Endothelial cell of umbilical vein (primary cell): ENCODE data around the gene EVC. TPM values are rescaled to one million over a fixed set of nuclear protein-coding genes. Genes with fewer than 3 reads are reported as not detected.

Experiments used
- BruUV-seq: library from RNA; stranded (reverse); fragments of 400-500 nt; replicated peaks from 2 replicates; lab custom pipeline; 2021; lab: Mats Ljungman, UMichigan
- CTCF ChIA-PET: fragments of 300-600, 350-600 bp; sonication (Branson Sonifier 250); formaldehyde crosslinking; loops from one replicate; lab custom pipeline; 2021; ENCODE audit warnings: antibody characterized with exemption, inconsistent platforms; lab: Charles Lee
- POLR2A ChIA-PET: fragments of 300-600, 350-600 bp; sonication (Branson Sonifier 250); formaldehyde crosslinking; loops from one replicate; lab custom pipeline; 2021; ENCODE audit warnings: antibody characterized with exemption, inconsistent platforms; lab: Charles Lee
- DNase-seq: peaks from one replicate; pipeline ENCODE4 v3.0.0-alpha.2; 2011; ENCODE audit warnings: low read depth, low spot score
- FAIRE-seq: peaks from 2 replicates; lab custom pipeline; 2011; peaks lifted over from hg19 to GRCh38; lab: Jason Lieb, UNC
- H2AFZ ChIP-seq: 2 replicates; pipeline ENCODE4 v1.6.0; 2012; ENCODE audit warnings: low read depth, low read length, control low read depth, inconsistent platforms
- H3K27ac ChIP-seq: 2 replicates; pipeline ENCODE4 v1.5.1; 2011; ENCODE audit warnings: low read depth, mild to moderate bottlenecking, control low read depth, low read length, moderate library complexity; ENCODE audit not compliant: insufficient read depth
- H3K27me3 ChIP-seq, 2 experiments: 2 replicates each; pipeline versions ENCODE4 v1.6.0 to v1.6.1; 2011; ENCODE audit warnings: low read length in 2 of 2, mixed read lengths in 1 of 2; ENCODE audit not compliant: control insufficient read depth in 2 of 2, insufficient read depth in 2 of 2
- H3K36me3 ChIP-seq, 2 experiments: 2 replicates in 1 of 2; 3 replicates in 1 of 2; pipeline ENCODE4 v1.5.1; 2011; ENCODE audit warnings: low read length in 2 of 2, mild to moderate bottlenecking in 1 of 2, moderate library complexity in 1 of 2; ENCODE audit not compliant: control insufficient read depth in 2 of 2, insufficient read depth in 2 of 2; ENCODE audit errors: extremely low read depth in 1 of 2
- H3K4me1 ChIP-seq: 3 replicates; pipeline ENCODE4 v1.5.1; 2011; ENCODE audit warnings: mild to moderate bottlenecking, low read length; ENCODE audit not compliant: control insufficient read depth, insufficient read depth; ENCODE audit errors: extremely low read depth
- H3K4me2 ChIP-seq: 2 replicates; pipeline ENCODE4 v1.6.1; 2011; ENCODE audit warnings: low read length, control low read depth, mixed read lengths; ENCODE audit not compliant: insufficient read depth
- H3K4me3 ChIP-seq, 3 experiments: fragments of 200-600 bp in 1 of 3; sonication (generic), shearing (Covaris generic) in 1 of 3; replicated peaks in 1 of 3; 2 replicates each; pipeline ENCODE4 v1.5.1; 2011 to 2016; ENCODE audit warnings: control low read depth in 3 of 3, low read length in 3 of 3, mild to moderate bottlenecking in 2 of 3, inconsistent platforms in 1 of 3, low read depth in 1 of 3, moderate library complexity in 1 of 3; ENCODE audit not compliant: insufficient read depth in 1 of 3
- H3K79me2 ChIP-seq: 2 replicates; pipeline ENCODE4 v1.6.0; 2012; ENCODE audit warnings: low read length, inconsistent platforms; ENCODE audit not compliant: control insufficient read depth, insufficient read depth
- H3K9ac ChIP-seq: replicated peaks from 2 replicates; pipeline ENCODE3; 2011; ENCODE audit warnings: low read length, control low read depth; ENCODE audit not compliant: insufficient read depth; ENCODE audit errors: extremely low read depth
- H3K9me1 ChIP-seq: replicated peaks from 3 replicates; pipeline ENCODE4 v1.6.0; 2011; ENCODE audit warnings: mild to moderate bottlenecking, low read length; ENCODE audit not compliant: control insufficient read depth, insufficient read depth; ENCODE audit errors: extremely low read depth
- H3K9me3 ChIP-seq: replicated peaks from 2 replicates; pipeline ENCODE4 v1.5.1; 2012; ENCODE audit warnings: low read length, inconsistent platforms; ENCODE audit not compliant: control insufficient read depth, insufficient read depth
- H4K20me1 ChIP-seq: replicated peaks from 2 replicates; pipeline ENCODE3; 2011; ENCODE audit warnings: mild to moderate bottlenecking, low read length; ENCODE audit not compliant: control insufficient read depth, insufficient read depth; ENCODE audit errors: extremely low read depth
- EZH2 ChIP-seq: IDR thresholded peaks from 2 replicates; pipeline ENCODE4 v1.6.1; 2012; ENCODE audit warnings: borderline replicate concordance, low read depth, mild to moderate bottlenecking, moderate library complexity, low read length, inconsistent platforms; ENCODE audit not compliant: severe bottlenecking
- FOS ChIP-seq: IDR thresholded peaks from 2 replicates; pipeline ENCODE4 v1.6.1; 2011; ENCODE audit warnings: mild to moderate bottlenecking, low read length, moderate library complexity, borderline replicate concordance; ENCODE audit not compliant: insufficient read depth
- GATA2 ChIP-seq: IDR thresholded peaks from 2 replicates; pipeline ENCODE4 v1.7.0; 2011; ENCODE audit warnings: low read depth, mild to moderate bottlenecking, moderate library complexity, mixed read lengths, low read length; ENCODE audit not compliant: insufficient read length, insufficient read depth
- JUN ChIP-seq: IDR thresholded peaks from 2 replicates; pipeline ENCODE4 v1.6.1; 2011; ENCODE audit warnings: borderline replicate concordance, low read depth; ENCODE audit not compliant: insufficient read length, insufficient read depth
- POLR2A ChIP-seq: IDR thresholded peaks from 2 replicates; pipeline ENCODE4 v1.6.1; 2012; ENCODE audit warnings: low read depth, mild to moderate bottlenecking, control low read depth, low read length
- POLR2AphosphoS5 ChIP-seq: IDR thresholded peaks from 2 replicates; pipeline ENCODE4 v1.6.1; 2012; ENCODE audit warnings: low read depth, mild to moderate bottlenecking, control low read depth, low read length, moderate library complexity; ENCODE audit not compliant: insufficient read depth
- dilution Hi-C: fragments of 300-500 bp; cut with MboI; formaldehyde crosslinking; loops from one replicate; pipeline ENCODE4 v1.15.0; 2019; ENCODE audit warnings: low sequenced_read_pairs; ENCODE audit not compliant: extremely low pct_ligation_motif_present
- intact Hi-C: fragments of 100-400 bp; cut with micrococcal nuclease; formaldehyde crosslinking; loops from one replicate; pipeline ENCODE4 v1.10.0; 2022
- polyA plus RNA-seq, 4 experiments: library from polyadenylated mRNA; depleted of rRNA in 3 of 4; stranded (reverse) in 3 of 4; unstranded in 1 of 4; fragments of >200 nt; gene quantifications; 2 replicates each; pipeline versions ENCODE4 v1.2.1 to v1.2.3, GENCODE V29; 2011 to 2012; ENCODE audit warnings: missing spikeins in 1 of 4
- total RNA-seq: library from RNA; stranded (reverse); gene quantifications from 2 replicates; pipeline ENCODE4 v1.2.3, GENCODE V29; 2021
- TF ChIP-seq, protein P1 (sequence below): IDR thresholded peaks from 2 replicates; pipeline ENCODE4 v1.6.1; 2011; ENCODE audit not compliant: insufficient read depth, insufficient read length
- TF ChIP-seq, protein P2 (sequence below), 2 donors: IDR thresholded peaks; 1 replicate in 1 of 2; 2 replicates in 1 of 2; pipeline ENCODE4 v1.5.1; 2011; ENCODE audit warnings: low read length in 2 of 2, mild to moderate bottlenecking in 2 of 2, moderate library complexity in 2 of 2, control low read depth in 1 of 2, inconsistent platforms in 1 of 2, low read depth in 1 of 2; ENCODE audit not compliant: insufficient read depth in 1 of 2; ENCODE audit errors: extremely low read depth in 1 of 2

The EVC gene
- total and polyA plus RNA-seq, 2 donors (not counting 3 experiments of a cell fraction or from before 2014, with no cell fraction given): 6.3 to 31.6 TPM

DNA sequence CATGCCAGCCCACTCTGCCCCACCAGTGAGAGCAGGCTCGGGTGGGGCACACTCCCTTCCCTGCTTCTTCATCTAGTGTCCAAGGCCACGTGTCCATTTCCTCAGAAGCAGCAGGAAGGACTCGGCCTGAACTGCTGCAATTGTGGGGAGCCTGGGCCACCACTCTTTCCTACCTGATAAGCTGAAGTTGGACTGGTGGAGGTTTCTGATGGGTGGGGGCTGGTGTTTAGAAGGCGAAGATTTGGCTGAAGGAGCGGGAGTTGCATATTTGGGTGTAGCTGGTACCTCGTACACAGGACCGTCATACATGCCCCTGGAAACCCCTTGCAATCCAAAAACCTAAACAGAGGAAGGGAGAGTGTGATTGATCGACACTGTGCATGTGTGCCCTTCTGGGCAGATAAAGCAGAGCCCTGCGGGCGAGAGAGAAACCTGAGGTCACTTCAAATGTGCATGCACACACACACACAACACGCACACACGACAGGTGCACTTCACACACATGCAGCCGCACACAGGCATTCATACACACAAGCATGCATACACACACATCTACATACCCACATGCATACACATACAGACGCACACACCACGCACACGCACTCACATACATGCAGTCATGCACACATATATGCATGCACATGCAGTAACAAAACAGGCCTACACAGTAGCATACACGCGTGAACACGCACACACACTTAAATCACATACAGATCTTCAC lies 114.5 kb downstream of the EVC start:
- Histone ChIP-seq H3K9me1 (no peaks in the 10 kb centered on the region), H3K9me3 (no peaks in the 10 kb centered on the region), H3K4me2 (no peak overlapping the region), H3K4me1 (peaks cover 23% of the 10 kb centered on the region), H3K36me3 (peaks cover 2 to 4% of the 10 kb centered on the region in 2 experiments), H2AFZ (no peak overlapping the region), H3K27ac (no peak overlapping the region), H3K4me3 (no peak overlapping the region), H3K9ac (no peak overlapping the region), H3K27me3 (no peaks in the 10 kb centered on the region), H3K79me2 (no peaks in the 10 kb centered on the region), H4K20me1 (no peaks in the 10 kb centered on the region)
- DNase-seq (no peak), FAIRE-seq (no peak)
- intact Hi-C loops (loop anchor here (2.0 kb wide), 1 partner anchor 155 kb away; no protein-coding TSS in a partner anchor), dilution Hi-C loops (no loop called here)
- ChIA-PET POLR2A (no interaction called here), CTCF (no interaction called here)
- TF ChIP-seq EZH2 (no peak), POLR2AphosphoS5 (no peak), GATA2 (no peak)
- TF ChIP-seq, protein P1, sequence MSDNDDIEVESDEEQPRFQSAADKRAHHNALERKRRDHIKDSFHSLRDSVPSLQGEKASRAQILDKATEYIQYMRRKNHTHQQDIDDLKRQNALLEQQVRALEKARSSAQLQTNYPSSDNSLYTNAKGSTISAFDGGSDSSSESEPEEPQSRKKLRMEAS: no peak
- no TSS peak for BruUV-seq

DNA sequence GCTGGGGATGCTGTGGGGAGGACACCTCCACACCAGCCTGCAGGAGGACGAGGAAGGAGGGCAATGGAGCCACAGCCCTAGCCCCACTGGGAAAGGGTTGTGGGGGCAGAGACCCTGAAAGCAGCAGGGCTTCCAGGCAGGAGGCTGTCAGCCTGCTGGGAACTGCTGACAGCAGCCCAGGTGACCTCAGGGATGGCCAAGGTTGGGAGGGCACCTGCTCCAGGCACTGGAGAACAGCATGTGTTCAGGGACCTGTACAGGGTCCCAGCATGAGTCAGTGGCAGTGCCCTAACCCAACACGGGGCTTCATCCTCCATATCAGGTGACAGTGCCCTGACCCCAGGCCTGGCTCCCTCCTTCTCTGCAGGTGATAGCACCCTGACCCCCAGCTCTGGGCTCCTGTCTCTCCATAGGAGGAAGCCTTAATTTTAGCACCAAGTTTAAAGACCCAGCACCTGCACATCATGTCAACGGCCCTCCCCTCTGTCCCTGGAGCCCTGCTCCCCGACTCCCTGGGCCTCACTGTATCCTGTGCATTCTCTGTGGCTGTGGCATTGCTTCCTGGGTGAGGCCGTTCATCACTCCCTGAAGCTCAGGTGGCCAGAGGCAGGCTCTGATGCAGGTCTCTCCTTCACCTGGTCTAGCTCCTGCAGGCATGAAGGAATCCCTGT lies 115.6 kb downstream of the EVC start:
- CTCF ChIA-PET: interaction anchor here (1.4 kb wide), 1 partner anchor 427 kb away, joined by 4 read pairs; no protein-coding TSS in a partner anchor
- TF ChIP-seq, protein P2, sequence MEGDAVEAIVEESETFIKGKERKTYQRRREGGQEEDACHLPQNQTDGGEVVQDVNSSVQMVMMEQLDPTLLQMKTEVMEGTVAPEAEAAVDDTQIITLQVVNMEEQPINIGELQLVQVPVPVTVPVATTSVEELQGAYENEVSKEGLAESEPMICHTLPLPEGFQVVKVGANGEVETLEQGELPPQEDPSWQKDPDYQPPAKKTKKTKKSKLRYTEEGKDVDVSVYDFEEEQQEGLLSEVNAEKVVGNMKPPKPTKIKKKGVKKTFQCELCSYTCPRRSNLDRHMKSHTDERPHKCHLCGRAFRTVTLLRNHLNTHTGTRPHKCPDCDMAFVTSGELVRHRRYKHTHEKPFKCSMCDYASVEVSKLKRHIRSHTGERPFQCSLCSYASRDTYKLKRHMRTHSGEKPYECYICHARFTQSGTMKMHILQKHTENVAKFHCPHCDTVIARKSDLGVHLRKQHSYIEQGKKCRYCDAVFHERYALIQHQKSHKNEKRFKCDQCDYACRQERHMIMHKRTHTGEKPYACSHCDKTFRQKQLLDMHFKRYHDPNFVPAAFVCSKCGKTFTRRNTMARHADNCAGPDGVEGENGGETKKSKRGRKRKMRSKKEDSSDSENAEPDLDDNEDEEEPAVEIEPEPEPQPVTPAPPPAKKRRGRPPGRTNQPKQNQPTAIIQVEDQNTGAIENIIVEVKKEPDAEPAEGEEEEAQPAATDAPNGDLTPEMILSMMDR (IDR thresholded peaks at IDR 0.05; ENCODE audit: extremely low read depth in 1 of 2, insufficient read depth in 1 of 2, low read depth in 1 of 2, low read length in 2 of 2): no peak
- TF ChIP-seq EZH2 (no peak), FOS (no peak), JUN (no peak), POLR2A (no peak), GATA2 (no peak), POLR2AphosphoS5 (no peak)
- H2AFZ ChIP-seq: no peak overlapping the region
- no peak overlapping the region for H3K4me2 ChIP-seq
- H3K9ac ChIP-seq: no peak overlapping the region
- H3K9me3 ChIP-seq: no peaks in the 10 kb centered on the region
- no TSS peak for BruUV-seq
- H3K9me1 ChIP-seq: no peaks in the 10 kb centered on the region
- DNase-seq: no peak
- intact Hi-C loops (no loop called here), dilution Hi-C loops (no loop called here)
- H3K4me1 ChIP-seq: peaks cover 23% of the 10 kb centered on the region
- FAIRE-seq: no peak
- no peaks in the 10 kb centered on the region for H4K20me1 ChIP-seq
- POLR2A ChIA-PET: no interaction called here
- H3K79me2 ChIP-seq: no peaks in the 10 kb centered on the region
- H3K27ac ChIP-seq: no peak overlapping the region
- H3K4me3 ChIP-seq: no peak overlapping the region
- H3K36me3 ChIP-seq: peaks cover 0 to 1% of the 10 kb centered on the region in 2 experiments
- no peaks in the 10 kb centered on the region for H3K27me3 ChIP-seq
